HG03520 (cell line): ENCODE measurements around the gene ALX1.
"Not testable (repeated sequence)": the region's sequence is repeated elsewhere in the genome, so short reads cannot be mapped to it uniquely, and the experiment has no call there.

Experiments used
- ATAC-seq: cut with Tn5 transposase; IDR thresholded peaks from one replicate; pipeline ENCODE4 v1.9.1; 2021; ENCODE audit warnings: mild to moderate bottlenecking, moderate library complexity; ENCODE audit not compliant: unreplicated experiment

The ALX1 gene

GRCh38 chr12:85299053-85299452 is 19.0 kb downstream of the ALX1 start:
- no peak for ATAC-seq

GRCh38 chr12:85301051-85301450 is 21.0 kb downstream of the ALX1 start:
- ATAC-seq, result no peak

GRCh38 chr12:85308374-85308773 is 28.4 kb downstream of the ALX1 start:
- ATAC-seq, result no peak

- ATAC-seq, result no peak
Observed at GRCh38 chr12:85309125-85309566, 29.1 kb downstream of the ALX1 start.

GRCh38 chr12:85310025-85310424 is 30.0 kb downstream of the ALX1 start:
- no peak for ATAC-seq

GRCh38 chr12:85310456-85311076 is 30.5 kb downstream of the ALX1 start:
- no peak for ATAC-seq

- ATAC-seq, result not testable (repeated sequence)
Observed at GRCh38 chr12:85317866-85318636, 38.0 kb downstream of the ALX1 start.

GRCh38 chr12:85322715-85323114 is 42.7 kb downstream of the ALX1 start:
- no peak for ATAC-seq

GRCh38 chr12:85325442-85325841 is 45.4 kb downstream of the ALX1 start:
- ATAC-seq, result no peak

GRCh38 chr12:85329913-85330312 is 49.9 kb downstream of the ALX1 start:
- no peak for ATAC-seq

- no peak for ATAC-seq
Observed at GRCh38 chr12:85348779-85349178, 68.8 kb downstream of the ALX1 start.

GRCh38 chr12:85350356-85350755 is 70.3 kb downstream of the ALX1 start:
- no peak for ATAC-seq
